A549 (cell line): ENCODE results near the gene ZFP62. TPM values are rescaled to one million over a fixed set of nuclear protein-coding genes. Genes with fewer than 3 reads are reported as not detected.
A peak's percentile ranks its signal among the peaks of the same experiment; 100 is the strongest.
"Not testable (repeated sequence)": the region's sequence is repeated elsewhere in the genome, so short reads cannot be mapped to it uniquely, and the experiment has no call there.

Experiments used
- ATAC-seq, 2 experiments: fragments of 200-7000 bp in 1 of 2; fragments of >200 bp in 1 of 2; cut with Nextera tagmentation in 1 of 2; cut with Tn5 transposase in 1 of 2; 3 replicates each; pipeline versions ENCODE4 v1.8.0 to v1.9.1; 2018 to 2020; ENCODE audit warnings: mild to moderate bottlenecking in 1 of 2, moderate library complexity in 1 of 2
- CTCF ChIA-PET: fragments of 300-600 bp; sonication (Branson Sonifier 250); formaldehyde crosslinking; extraction: SDS; loops from one replicate; lab custom pipeline; 2021; ENCODE audit warnings: antibody characterized with exemption, inconsistent platforms; lab: Yijun Ruan, JAX
- POLR2A ChIA-PET: fragments of 350-600 bp; formaldehyde crosslinking; extraction: SDS; loops from one replicate; lab custom pipeline; 2021; ENCODE audit warnings: antibody characterized with exemption, inconsistent platforms; lab: Yijun Ruan, JAX
- DNase-seq, 2 experiments: peaks; one replicate each; pipeline versions ENCODE4 v3.0.0 to v3.0.0-alpha.2; 2011 to 2016; ENCODE audit warnings: low read depth in 1 of 2, low spot score in 1 of 2
- FAIRE-seq: peaks from 2 replicates; lab custom pipeline; 2011; peaks lifted over from hg19 to GRCh38; lab: Jason Lieb, UNC
- H3K27ac ChIP-seq, 2 experiments: fragments of >200 bp; sonication (Bioruptor Twin); formaldehyde crosslinking; 3 replicates each; pipeline ENCODE4 v1.5.1; 2016 to 2017
- H3K4me1 ChIP-seq: fragments of >200 bp; sonication (Bioruptor Twin); formaldehyde crosslinking; 3 replicates; pipeline ENCODE4 v1.6.1; 2016
- H3K4me2 ChIP-seq: fragments of >200 bp; sonication (Bioruptor Twin); formaldehyde crosslinking; 3 replicates; pipeline ENCODE4 v1.6.1; 2016
- H3K4me3 ChIP-seq: fragments of >200 bp; sonication (Bioruptor Twin); formaldehyde crosslinking; 3 replicates; pipeline ENCODE4 v1.5.1; 2016
- H3K9me3 ChIP-seq: fragments of >200 bp; sonication (Bioruptor Twin); formaldehyde crosslinking; 3 replicates; pipeline ENCODE4 v1.6.1; 2016
- BHLHE40 ChIP-seq: IDR thresholded peaks from 2 replicates; pipeline ENCODE4 v1.6.1; 2012; ENCODE audit warnings: low read depth, low read length, inconsistent platforms
- CEBPB ChIP-seq, 2 experiments: fragments of >200 bp in 1 of 2; sonication (Bioruptor Twin) in 1 of 2; formaldehyde crosslinking in 1 of 2; IDR thresholded peaks; 2 replicates each; pipeline ENCODE4 v1.6.1; 2012 to 2016
- HOXB13 ChIP-seq: fragments of 250-450 bp; sonication (Bioruptor Pico); IDR thresholded peaks from 2 replicates; pipeline ENCODE4 v1.5.0; 2020; ENCODE audit warnings: low read depth, mild to moderate bottlenecking, moderate library complexity
- JUN ChIP-seq, 2 experiments: fragments of >200 bp; sonication (Bioruptor Twin); formaldehyde crosslinking; IDR thresholded peaks; 2 replicates in 1 of 2; 3 replicates in 1 of 2; pipeline ENCODE4 v1.6.1; 2016 to 2017
- SREBF2 ChIP-seq: fragments of 450-650 bp; IDR thresholded peaks from 2 replicates; pipeline ENCODE4 v1.6.1; 2014; ENCODE audit warnings: mild to moderate bottlenecking, moderate library complexity
- TFCP2L1 ChIP-seq: fragments of 250-450 bp; sonication (Bioruptor Pico); IDR thresholded peaks from 2 replicates; pipeline ENCODE4 v1.5.0; 2021; ENCODE audit warnings: mild to moderate bottlenecking
- WGBS: methylation state at CpG from one replicate; pipeline ENCODE4 v1.1.6; 2017; ENCODE audit errors: missing lambda C conversion rate; 5-methylcytosine and 5-hydroxymethylcytosine counted together
- polyA plus RNA-seq, 4 experiments: library from polyadenylated mRNA; depleted of rRNA in 3 of 4; stranded (reverse); fragments of >200 nt; fragmentation: RNase III in 1 of 4; extraction: RNeasy Plus Mini Kit Qiagen cat#74134 plus additional on column Dnase treatment in 1 of 4; gene quantifications; 2 replicates in 3 of 4; 3 replicates in 1 of 4; pipeline ENCODE4 v1.2.3, GENCODE V29; 2011 to 2017
- TF ChIP-seq, protein P1 (sequence below): fragments of 200-600 bp; sonication (generic); IDR thresholded peaks from 2 replicates; pipeline ENCODE4 v1.6.1; 2016; ENCODE audit warnings: antibody characterized with exemption, mild to moderate bottlenecking, moderate library complexity
- TF ChIP-seq, protein P2 (sequence below): IDR thresholded peaks from 2 replicates; pipeline ENCODE4 v1.6.1; 2012; ENCODE audit warnings: low read depth, borderline replicate concordance
- TF ChIP-seq, protein P3 (sequence below): fragments of >200 bp; sonication (Bioruptor Twin); formaldehyde crosslinking; IDR thresholded peaks from 3 replicates; pipeline ENCODE4 v1.6.1; 2016

Gene ZFP62
- polyA plus RNA-seq, 2 of the 4 experiments (the other 2 are of a cell fraction), result 13.9 to 23.4 TPM

DNA sequence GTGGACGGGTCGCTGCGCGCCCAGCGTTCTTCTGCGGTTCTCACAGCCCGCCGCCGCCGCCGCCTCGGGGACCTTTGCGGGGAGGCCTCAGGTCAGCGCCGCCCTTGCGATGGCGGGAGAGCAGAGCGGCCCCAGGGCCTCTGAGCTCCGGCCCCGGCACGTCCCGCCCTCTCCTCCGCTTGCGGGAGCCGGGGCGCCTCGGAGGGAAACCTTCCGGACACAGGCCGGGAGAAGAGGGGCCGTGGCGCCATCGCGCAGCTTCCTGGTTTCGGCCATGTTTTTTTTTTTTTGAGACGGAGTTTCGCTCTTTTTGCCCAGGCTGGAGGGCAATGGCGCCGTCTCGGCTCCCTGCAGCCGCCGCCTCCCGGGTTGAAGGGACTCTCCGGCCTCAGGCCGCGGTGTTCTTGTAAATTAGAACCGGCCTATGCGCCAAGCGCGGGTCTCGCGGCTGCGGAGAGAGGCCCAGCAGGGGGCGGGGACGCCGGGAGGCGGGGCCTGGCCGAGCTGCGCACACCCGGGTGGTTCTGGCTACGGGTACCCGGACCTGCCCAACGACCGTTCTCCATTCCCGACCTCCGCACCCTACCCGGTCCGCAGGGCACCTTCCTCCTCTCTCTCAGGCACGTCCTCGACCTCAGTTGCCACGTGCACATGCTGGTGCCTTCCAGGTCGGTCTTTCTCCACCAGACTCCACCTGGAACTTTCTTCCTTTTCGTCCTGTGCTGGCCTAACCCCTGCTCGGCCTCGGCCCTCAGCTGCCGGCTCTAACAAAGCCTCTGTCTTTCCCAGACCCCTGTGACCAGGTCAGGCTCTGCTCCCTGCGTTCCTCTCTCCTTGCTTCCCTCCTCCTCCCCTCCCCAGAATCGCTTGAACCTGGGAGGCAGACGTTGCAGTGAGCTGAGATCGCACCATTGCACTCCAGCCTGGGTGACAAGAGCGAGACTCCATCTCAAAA, 29.7 kb downstream of the ZFP62 start (continued):
- TF ChIP-seq, protein P1, sequence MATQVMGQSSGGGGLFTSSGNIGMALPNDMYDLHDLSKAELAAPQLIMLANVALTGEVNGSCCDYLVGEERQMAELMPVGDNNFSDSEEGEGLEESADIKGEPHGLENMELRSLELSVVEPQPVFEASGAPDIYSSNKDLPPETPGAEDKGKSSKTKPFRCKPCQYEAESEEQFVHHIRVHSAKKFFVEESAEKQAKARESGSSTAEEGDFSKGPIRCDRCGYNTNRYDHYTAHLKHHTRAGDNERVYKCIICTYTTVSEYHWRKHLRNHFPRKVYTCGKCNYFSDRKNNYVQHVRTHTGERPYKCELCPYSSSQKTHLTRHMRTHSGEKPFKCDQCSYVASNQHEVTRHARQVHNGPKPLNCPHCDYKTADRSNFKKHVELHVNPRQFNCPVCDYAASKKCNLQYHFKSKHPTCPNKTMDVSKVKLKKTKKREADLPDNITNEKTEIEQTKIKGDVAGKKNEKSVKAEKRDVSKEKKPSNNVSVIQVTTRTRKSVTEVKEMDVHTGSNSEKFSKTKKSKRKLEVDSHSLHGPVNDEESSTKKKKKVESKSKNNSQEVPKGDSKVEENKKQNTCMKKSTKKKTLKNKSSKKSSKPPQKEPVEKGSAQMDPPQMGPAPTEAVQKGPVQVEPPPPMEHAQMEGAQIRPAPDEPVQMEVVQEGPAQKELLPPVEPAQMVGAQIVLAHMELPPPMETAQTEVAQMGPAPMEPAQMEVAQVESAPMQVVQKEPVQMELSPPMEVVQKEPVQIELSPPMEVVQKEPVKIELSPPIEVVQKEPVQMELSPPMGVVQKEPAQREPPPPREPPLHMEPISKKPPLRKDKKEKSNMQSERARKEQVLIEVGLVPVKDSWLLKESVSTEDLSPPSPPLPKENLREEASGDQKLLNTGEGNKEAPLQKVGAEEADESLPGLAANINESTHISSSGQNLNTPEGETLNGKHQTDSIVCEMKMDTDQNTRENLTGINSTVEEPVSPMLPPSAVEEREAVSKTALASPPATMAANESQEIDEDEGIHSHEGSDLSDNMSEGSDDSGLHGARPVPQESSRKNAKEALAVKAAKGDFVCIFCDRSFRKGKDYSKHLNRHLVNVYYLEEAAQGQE, result peak; percentile 60
- TF ChIP-seq, all 56 proteins: peak for 6

DNA sequence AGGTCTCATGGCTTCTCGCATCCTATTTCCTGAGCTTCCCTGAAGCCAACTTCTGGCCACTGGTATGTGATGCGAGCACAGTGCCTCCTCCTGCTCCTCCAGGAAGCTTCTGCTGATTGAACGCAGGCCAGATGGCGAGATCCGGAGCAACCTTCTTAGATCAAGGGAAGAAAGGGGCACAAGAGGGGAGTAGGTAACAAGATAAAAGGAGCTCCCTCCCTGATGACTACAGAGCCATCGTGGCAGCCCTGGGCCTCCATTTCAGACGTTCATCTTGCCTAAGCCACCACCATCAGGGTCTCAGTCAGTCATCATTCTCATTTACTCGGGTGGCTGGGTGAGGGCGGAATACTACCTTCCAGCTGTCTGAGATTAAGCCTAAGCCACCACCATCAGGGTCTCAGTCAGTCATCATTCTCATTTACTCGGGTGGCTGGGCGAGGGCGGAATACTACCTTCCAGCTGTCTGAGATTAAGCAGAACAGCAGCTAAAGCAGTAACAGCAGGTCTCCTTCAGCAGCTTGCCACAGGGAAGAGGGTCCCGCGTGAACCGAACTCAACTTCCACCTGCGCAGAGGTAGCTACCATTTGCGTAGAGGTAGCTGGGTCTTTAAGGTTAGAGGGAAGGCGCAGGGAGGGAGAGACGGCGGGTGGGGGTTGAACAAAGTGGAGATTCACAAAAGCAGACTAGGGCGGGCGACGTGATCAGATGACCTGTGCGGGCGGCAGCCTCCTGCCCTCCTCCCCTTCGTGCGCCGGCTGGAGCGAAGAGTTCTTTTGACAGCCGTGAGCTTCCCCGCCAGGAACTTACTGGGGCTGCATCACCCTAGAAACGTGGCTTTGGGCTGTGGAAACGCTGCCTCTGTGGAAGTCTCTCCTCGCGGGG, 30.6 kb downstream of the ZFP62 start:
- ChIA-PET CTCF (interaction anchor here (0.9 to 2.3 kb wide), 10 partner anchors 9 to 354 kb away, joined by 3 to 7 read pairs (median 4); no protein-coding TSS in a partner anchor), POLR2A (interaction anchor here (0.6 to 2.7 kb wide), 9 partner anchors 12 to 358 kb away, joined by 3 to 43 read pairs (median 4); partner anchors contain the start of gene ZFP62)
- peak overlapping the region; percentile 90 for H3K4me2 ChIP-seq
- 44% methylated on average over 35 of the region's 35 CpGs for WGBS
- peak; percentile 55 to 76 for ATAC-seq
- peak; percentile 44 to 56 for DNase-seq
- H3K9me3 ChIP-seq, result no peaks in the 10 kb centered on the region
- peak overlapping the region; percentile 66 for H3K4me3 ChIP-seq
- peak overlapping the region; percentile 93 to 99 for H3K27ac ChIP-seq
- TF ChIP-seq HOXB13 (CRISPR knock-in tag) (no peak), CEBPB (IDR thresholded peaks at IDR 0.05) (no peak), JUN (IDR thresholded peaks at IDR 0.05) (no peak), SREBF2 (no peak)
- TF ChIP-seq, protein P2, sequence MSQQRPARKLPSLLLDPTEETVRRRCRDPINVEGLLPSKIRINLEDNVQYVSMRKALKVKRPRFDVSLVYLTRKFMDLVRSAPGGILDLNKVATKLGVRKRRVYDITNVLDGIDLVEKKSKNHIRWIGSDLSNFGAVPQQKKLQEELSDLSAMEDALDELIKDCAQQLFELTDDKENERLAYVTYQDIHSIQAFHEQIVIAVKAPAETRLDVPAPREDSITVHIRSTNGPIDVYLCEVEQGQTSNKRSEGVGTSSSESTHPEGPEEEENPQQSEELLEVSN, result peak; percentile 12; the same call in 1 of the 2 replicates
- TF ChIP-seq, protein P3, sequence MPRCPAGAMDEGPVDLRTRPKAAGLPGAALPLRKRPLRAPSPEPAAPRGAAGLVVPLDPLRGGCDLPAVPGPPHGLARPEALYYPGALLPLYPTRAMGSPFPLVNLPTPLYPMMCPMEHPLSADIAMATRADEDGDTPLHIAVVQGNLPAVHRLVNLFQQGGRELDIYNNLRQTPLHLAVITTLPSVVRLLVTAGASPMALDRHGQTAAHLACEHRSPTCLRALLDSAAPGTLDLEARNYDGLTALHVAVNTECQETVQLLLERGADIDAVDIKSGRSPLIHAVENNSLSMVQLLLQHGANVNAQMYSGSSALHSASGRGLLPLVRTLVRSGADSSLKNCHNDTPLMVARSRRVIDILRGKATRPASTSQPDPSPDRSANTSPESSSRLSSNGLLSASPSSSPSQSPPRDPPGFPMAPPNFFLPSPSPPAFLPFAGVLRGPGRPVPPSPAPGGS, result no peak
- peaks cover 31% of the 10 kb centered on the region for H3K4me1 ChIP-seq
- FAIRE-seq, result no peak

DNA sequence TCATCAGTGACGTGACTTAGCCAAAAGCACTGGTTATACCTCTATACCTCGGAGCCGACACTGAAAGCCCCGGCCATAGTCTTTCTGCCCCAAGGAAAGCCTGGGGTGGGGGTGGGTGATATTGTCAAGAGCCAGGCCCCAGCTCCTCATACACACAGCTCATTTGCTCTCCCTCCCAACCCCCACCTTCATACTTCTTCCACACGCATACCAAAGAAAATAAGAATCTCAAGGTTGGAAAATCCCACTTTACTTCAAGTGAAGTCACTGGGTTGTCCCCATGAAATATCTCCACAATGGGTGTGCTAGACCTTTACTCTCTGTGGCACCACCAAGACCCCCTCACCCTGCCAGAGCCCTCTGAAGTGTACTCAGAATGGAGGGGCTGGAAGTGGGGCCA, 31.4 kb downstream of the ZFP62 start:
- POLR2A ChIA-PET, result interaction anchor here (2.7 kb wide), 2 partner anchors 19 to 31 kb away, joined by 15 to 43 read pairs; partner anchors contain the start of gene ZFP62
- peak overlapping the region; percentile 90 for H3K4me2 ChIP-seq
- over 99% methylated on average over 5 of the region's 5 CpGs for WGBS

DNA sequence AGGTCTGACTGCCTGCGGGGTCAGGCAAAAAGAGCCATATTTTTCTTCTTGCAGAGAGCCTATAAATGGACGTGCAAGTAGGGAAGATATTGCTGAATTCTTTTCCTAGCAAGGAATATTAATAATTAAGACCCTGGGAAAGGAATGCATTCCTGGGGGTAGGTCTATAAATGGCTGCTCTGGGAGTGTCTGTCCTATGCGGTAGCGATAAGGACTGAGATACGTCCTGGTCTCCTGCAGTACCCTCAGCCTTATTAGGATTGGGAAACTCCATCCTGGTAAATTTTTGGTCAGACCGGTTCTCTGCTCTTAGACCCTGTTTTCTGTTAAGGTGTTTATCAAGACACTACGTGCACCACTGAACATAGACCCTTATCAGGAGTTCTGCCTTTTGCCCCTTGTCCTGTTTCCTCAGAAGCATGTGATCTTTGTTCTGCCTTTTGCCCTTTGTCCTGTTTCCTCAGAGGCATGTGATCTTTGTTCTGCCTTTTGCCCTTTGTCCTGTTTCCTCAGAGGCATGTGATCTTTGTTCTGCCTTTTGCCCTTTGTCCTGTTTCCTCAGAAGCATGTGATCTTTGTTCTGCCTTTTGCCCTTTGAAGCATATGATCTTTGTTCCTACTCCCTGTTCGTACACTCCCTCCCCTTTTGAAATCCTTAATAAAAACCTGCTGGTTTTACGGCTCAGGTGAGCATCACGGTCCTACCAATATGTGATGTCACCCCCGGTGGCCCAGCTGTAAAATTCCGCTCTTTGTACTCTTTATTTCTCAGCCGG, 32.1 kb downstream of the ZFP62 start:
- DNase-seq, H3K4me2 ChIP-seq, H3K9me3 ChIP-seq, H3K27ac ChIP-seq, ATAC-seq, H3K4me3 ChIP-seq, FAIRE-seq, POLR2A ChIA-PET: not testable (repeated sequence)
- H3K4me1 ChIP-seq, result peaks cover 32% of the 10 kb centered on the region
- CTCF ChIA-PET, result interaction anchor here (0.5 to 0.9 kb wide), 3 partner anchors 16 to 356 kb away, joined by 3 to 5 read pairs (median 4); no protein-coding TSS in a partner anchor
- 93% methylated on average over 13 of the region's 13 CpGs for WGBS

More for the DNA sequence above, 31.4 kb downstream of the ZFP62 start:
- FAIRE-seq, result no peak
- no peaks in the 10 kb centered on the region for H3K9me3 ChIP-seq
- H3K4me1 ChIP-seq, result peaks cover 32% of the 10 kb centered on the region
- no peak overlapping the region for H3K27ac ChIP-seq
- TF ChIP-seq TFCP2L1 (CRISPR knock-in tag), result no peak
- TF ChIP-seq BHLHE40, result no peak
- peak overlapping the region; percentile 66; the same call in 1 of the 3 replicates for H3K4me3 ChIP-seq
- ATAC-seq, result no peak
- CTCF ChIA-PET, result interaction anchor here (0.5 to 2.3 kb wide), 6 partner anchors 12 to 355 kb away, joined by 3 to 6 read pairs (median 4); no protein-coding TSS in a partner anchor
- no peak for DNase-seq

DNA sequence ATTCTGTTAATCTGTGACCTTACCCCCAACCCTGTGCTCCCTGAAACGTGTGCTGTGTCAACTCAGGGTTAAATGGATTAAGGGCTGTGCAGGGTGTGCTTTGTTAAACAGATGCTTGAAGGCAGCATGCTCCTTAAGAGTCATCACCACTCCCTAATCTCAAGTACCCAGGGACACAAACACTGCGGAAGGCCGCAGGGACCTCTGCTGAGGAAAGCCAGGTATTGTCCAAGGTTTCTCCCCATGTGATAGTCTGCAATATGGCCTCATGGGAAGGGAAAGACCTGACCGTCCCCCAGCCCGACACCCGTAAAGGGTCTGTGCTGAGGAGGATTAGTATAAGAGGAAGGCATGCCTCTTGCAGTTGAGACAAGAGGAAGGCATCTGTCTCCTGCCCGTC, 33.7 kb downstream of the ZFP62 start:
- not testable (repeated sequence) for DNase-seq, H3K27ac ChIP-seq, ATAC-seq, H3K4me3 ChIP-seq, H3K9me3 ChIP-seq, FAIRE-seq, H3K4me2 ChIP-seq
- POLR2A ChIA-PET, result interaction anchor here (3.8 kb wide), 1 partner anchor 17 kb away, joined by 14 read pairs; no protein-coding TSS in a partner anchor
- CTCF ChIA-PET, result interaction anchor here (0.9 to 1.5 kb wide), 3 partner anchors 12 to 40 kb away, joined by 3 to 10 read pairs (median 5); no protein-coding TSS in a partner anchor
- peaks cover 28% of the 10 kb centered on the region for H3K4me1 ChIP-seq
- WGBS, result 75% methylated on average over 5 of the region's 7 CpGs
